IPS-20b (cell line): Measurements from ENCODE around the gene MRPL11.
"Not testable (repeated sequence)": the region's sequence is repeated elsewhere in the genome, so short reads cannot be mapped to it uniquely, and the experiment has no call there.

Source experiments
- H3K27ac ChIP-seq: one replicate; pipeline ENCODE4 v1.5.1; 2013; ENCODE audit warnings: low read length
- H3K27me3 ChIP-seq: 2 replicates; pipeline ENCODE4 v1.6.1; 2013; ENCODE audit warnings: mild to moderate bottlenecking, low read length, inconsistent platforms; ENCODE audit not compliant: insufficient read depth
- H3K36me3 ChIP-seq: 2 replicates; pipeline ENCODE4 v1.6.1; 2013; ENCODE audit warnings: low read depth, mild to moderate bottlenecking, inconsistent platforms, low read length, moderate library complexity; ENCODE audit not compliant: insufficient read depth
- H3K4me1 ChIP-seq: 2 replicates; pipeline ENCODE4 v1.6.1; 2013; ENCODE audit warnings: mild to moderate bottlenecking, control low read depth, inconsistent platforms, low read length, moderate library complexity; ENCODE audit not compliant: insufficient read depth
- H3K4me3 ChIP-seq: 2 replicates; pipeline ENCODE4 v1.5.1; 2013; ENCODE audit warnings: mild to moderate bottlenecking, low read length, inconsistent platforms
- H3K9ac ChIP-seq: 2 replicates; pipeline ENCODE4 v1.6.1; 2013; ENCODE audit warnings: low read depth, mild to moderate bottlenecking, inconsistent platforms, low read length, moderate library complexity
- H3K9me3 ChIP-seq: 2 replicates; pipeline ENCODE4 v1.6.1; 2013; ENCODE audit warnings: mild to moderate bottlenecking, low read depth, low read length, inconsistent platforms; ENCODE audit not compliant: insufficient read depth

Gene MRPL11

GRCh38 chr11:66448523-66448922, 9.9 kb upstream of the MRPL11 start:
- no peak overlapping the region for H3K4me3 ChIP-seq
- no peak overlapping the region for H3K9ac ChIP-seq
- H3K27ac ChIP-seq = no peak overlapping the region
- peaks cover 5% of the 10 kb centered on the region; the same call in 1 of the 2 replicates for H3K9me3 ChIP-seq
- no peaks in the 10 kb centered on the region; the same call in 1 of the 2 replicates for H3K27me3 ChIP-seq
- no peaks in the 10 kb centered on the region for H3K36me3 ChIP-seq
- peaks cover 7% of the 10 kb centered on the region for H3K4me1 ChIP-seq

- H3K36me3 ChIP-seq = no peaks in the 10 kb centered on the region
- peaks cover 7% of the 10 kb centered on the region for H3K4me1 ChIP-seq
- H3K4me3 ChIP-seq = no peak overlapping the region
- H3K27me3 ChIP-seq = no peaks in the 10 kb centered on the region; the same call in 1 of the 2 replicates
- H3K9ac ChIP-seq = no peak overlapping the region
- H3K9me3 ChIP-seq = peaks cover 8% of the 10 kb centered on the region; the same call in 1 of the 2 replicates
- H3K27ac ChIP-seq = no peak overlapping the region
Measured at GRCh38 chr11:66447012-66447411, 8.4 kb upstream of the MRPL11 start.

GRCh38 chr11:66443602-66444001, 5.0 kb upstream of the MRPL11 start:
- Histone ChIP-seq H3K36me3 (no peaks in the 10 kb centered on the region), H3K9ac (no peak overlapping the region), H3K27me3 (no peaks in the 10 kb centered on the region), H3K4me1 (peaks cover 4% of the 10 kb centered on the region), H3K4me3 (no peak overlapping the region), H3K9me3 (peaks cover 8% of the 10 kb centered on the region; the same call in 1 of the 2 replicates), H3K27ac (no peak overlapping the region)

GRCh38 chr11:66440940-66441282, 2.3 kb upstream of the MRPL11 start:
- H3K4me1 ChIP-seq, H3K27ac ChIP-seq, H3K9me3 ChIP-seq, H3K27me3 ChIP-seq, H3K4me3 ChIP-seq, H3K9ac ChIP-seq: not testable (repeated sequence)
- H3K36me3 ChIP-seq = peaks cover 14% of the 10 kb centered on the region

- H3K4me3 ChIP-seq, H3K27me3 ChIP-seq, H3K9ac ChIP-seq, H3K9me3 ChIP-seq, H3K27ac ChIP-seq, H3K4me1 ChIP-seq: not testable (repeated sequence)
- peaks cover 20% of the 10 kb centered on the region for H3K36me3 ChIP-seq
Measured at GRCh38 chr11:66440101-66440939, 1.7 kb upstream of the MRPL11 start.

GRCh38 chr11:66437979-66438503, 607 bp downstream of the MRPL11 start:
- Histone ChIP-seq H3K4me1 (no peaks in the 10 kb centered on the region; the same call in 1 of the 2 replicates), H3K9me3 (no peaks in the 10 kb centered on the region; the same call in 1 of the 2 replicates), H3K27ac (peak overlapping the region; percentile 11), H3K4me3 (peak overlapping the region; percentile 96), H3K9ac (peak overlapping the region; percentile 96), H3K36me3 (peaks cover 32% of the 10 kb centered on the region), H3K27me3 (no peaks in the 10 kb centered on the region)

- Histone ChIP-seq H3K9me3 (no peaks in the 10 kb centered on the region), H3K27ac (no peak overlapping the region), H3K4me3 (no peak overlapping the region), H3K36me3 (peaks cover 38% of the 10 kb centered on the region), H3K27me3 (no peaks in the 10 kb centered on the region), H3K4me1 (no peaks in the 10 kb centered on the region), H3K9ac (no peak overlapping the region)
Measured at GRCh38 chr11:66432597-66432996, 6.1 kb downstream of the MRPL11 start.

GRCh38 chr11:66431871-66432329, 6.7 kb downstream of the MRPL11 start:
- H3K9ac ChIP-seq, H3K4me3 ChIP-seq, H3K27ac ChIP-seq, H3K27me3 ChIP-seq, H3K4me1 ChIP-seq, H3K9me3 ChIP-seq: not testable (repeated sequence)
- peaks cover 34% of the 10 kb centered on the region for H3K36me3 ChIP-seq

- not testable (repeated sequence) for H3K27me3 ChIP-seq, H3K9ac ChIP-seq, H3K27ac ChIP-seq, H3K4me1 ChIP-seq, H3K4me3 ChIP-seq, H3K9me3 ChIP-seq
- peaks cover 28% of the 10 kb centered on the region for H3K36me3 ChIP-seq
Measured at GRCh38 chr11:66431287-66431686, 7.4 kb downstream of the MRPL11 start.

- no peaks in the 10 kb centered on the region for H3K4me1 ChIP-seq
- H3K9ac ChIP-seq = no peak overlapping the region
- H3K27ac ChIP-seq = no peak overlapping the region
- H3K9me3 ChIP-seq = no peaks in the 10 kb centered on the region
- no peaks in the 10 kb centered on the region for H3K27me3 ChIP-seq
- no peak overlapping the region for H3K4me3 ChIP-seq
- peaks cover 16% of the 10 kb centered on the region; the same call in 1 of the 2 replicates for H3K36me3 ChIP-seq
Measured at GRCh38 chr11:66429983-66430602, 8.6 kb downstream of the MRPL11 start.

- Histone ChIP-seq H3K27me3 (no peaks in the 10 kb centered on the region), H3K4me3 (no peak overlapping the region), H3K9me3 (no peaks in the 10 kb centered on the region), H3K4me1 (no peaks in the 10 kb centered on the region), H3K36me3 (peaks cover 13% of the 10 kb centered on the region; the same call in 1 of the 2 replicates), H3K9ac (no peak overlapping the region), H3K27ac (no peak overlapping the region)
Measured at GRCh38 chr11:66428933-66429332, 9.7 kb downstream of the MRPL11 start.

- H3K9ac ChIP-seq = no peak overlapping the region
- peaks cover 5% of the 10 kb centered on the region; the same call in 1 of the 2 replicates for H3K36me3 ChIP-seq
- peaks cover 3% of the 10 kb centered on the region for H3K27me3 ChIP-seq
- H3K4me1 ChIP-seq = no peaks in the 10 kb centered on the region
- H3K9me3 ChIP-seq = no peaks in the 10 kb centered on the region
- no peak overlapping the region for H3K4me3 ChIP-seq
- H3K27ac ChIP-seq = no peak overlapping the region
Measured at GRCh38 chr11:66426314-66426713, 12.3 kb downstream of the MRPL11 start.
